Activated CD4-positive, alpha-beta T cell treated with anti-CD3 and anti-CD28 coated beads, Interleukin-2, amount 10 ng/mL, durations not matched to agents 24 days and 14 days (primary cell): ENCODE results near the gene TNP2. TPM values are rescaled to one million over a fixed set of nuclear protein-coding genes. Genes with fewer than 3 reads are reported as not detected.
"Not testable (repeated sequence)": the region's sequence is repeated elsewhere in the genome, so short reads cannot be mapped to it uniquely, and the experiment has no call there.

ENCODE experiments used
- DNase-seq: peaks from one replicate; pipeline ENCODE4 v3.0.0; 2022
- H3K27ac Mint-ChIP-seq: one replicate; pipeline ENCODE4 v1.8.0; 2022; ENCODE audit warnings: mild to moderate bottlenecking, mixed read lengths
- H3K27me3 Mint-ChIP-seq: one replicate; pipeline ENCODE4 v1.8.0; 2022; ENCODE audit warnings: mixed read lengths
- H3K36me3 Mint-ChIP-seq: one replicate; pipeline ENCODE4 v1.8.0; 2022; ENCODE audit warnings: low read depth, mild to moderate bottlenecking, mixed read lengths
- H3K4me1 Mint-ChIP-seq: one replicate; pipeline ENCODE4 v1.8.0; 2021; ENCODE audit warnings: mixed read lengths
- H3K4me3 Mint-ChIP-seq: one replicate; pipeline ENCODE4 v1.8.0; 2022; ENCODE audit warnings: mild to moderate bottlenecking, moderate library complexity, mixed read lengths
- H3K9me3 Mint-ChIP-seq: one replicate; pipeline ENCODE4 v1.8.0; 2021; ENCODE audit warnings: mixed read lengths
- intact Hi-C: fragments of 100-400 bp; cut with micrococcal nuclease; formaldehyde crosslinking; loops from one replicate; pipeline ENCODE4 v1.15.1; 2023
- total RNA-seq: library from RNA; stranded (reverse); gene quantifications from 2 replicates; pipeline ENCODE4 v1.2.3, GENCODE V29; 2022

The TNP2 gene
- total RNA-seq, 1 donor from 2014 or later = not detected

DNA sequence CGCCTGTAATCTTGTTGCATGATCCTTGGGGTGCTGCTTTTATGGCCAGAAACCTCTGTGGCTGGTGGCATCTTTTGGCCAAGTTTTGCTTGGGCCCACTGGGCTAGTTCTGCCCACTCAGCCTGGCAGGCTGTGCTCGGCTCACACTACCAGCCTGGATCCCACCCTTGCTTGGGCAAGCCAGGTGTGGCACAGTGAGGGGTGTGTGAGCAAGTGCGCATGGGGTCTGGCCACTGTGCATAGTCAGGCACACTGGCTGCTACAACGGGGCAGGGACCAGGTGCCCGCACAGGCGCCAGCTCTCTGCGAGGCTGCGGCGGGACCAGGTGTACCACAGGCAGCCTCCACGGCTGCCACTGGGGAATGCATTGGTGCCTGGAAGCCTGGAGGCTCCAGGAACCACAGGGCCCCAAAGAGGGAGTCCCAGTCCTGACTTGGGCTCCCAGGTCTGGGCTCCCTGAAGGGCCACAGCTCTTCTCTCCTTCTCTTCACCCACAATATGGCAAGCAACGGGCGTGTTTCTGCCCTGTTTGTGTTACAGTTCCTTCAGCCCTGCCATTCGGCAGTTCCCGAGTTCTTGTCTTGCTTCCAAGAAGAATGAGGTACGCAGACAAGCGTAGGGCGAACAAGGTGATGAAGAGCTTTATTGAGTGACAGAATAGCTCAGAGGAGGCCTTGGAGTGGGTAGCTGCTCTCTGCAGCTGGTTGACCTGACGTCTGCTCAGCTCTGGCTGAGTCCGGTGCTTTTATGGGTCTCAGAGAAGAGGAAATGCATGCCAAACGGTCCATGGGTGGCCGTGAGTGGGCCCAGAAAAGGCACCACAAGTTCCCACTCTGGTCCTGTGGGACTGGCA is 38.7 kb upstream of the TNP2 start:
- H3K27ac Mint-ChIP-seq = no peak overlapping the region
- no peaks in the 10 kb centered on the region for H3K36me3 Mint-ChIP-seq
- no peak overlapping the region for H3K4me3 Mint-ChIP-seq
- intact Hi-C loops = no loop called here
- DNase-seq = no peak
- no peaks in the 10 kb centered on the region for H3K27me3 Mint-ChIP-seq
- H3K4me1 Mint-ChIP-seq = peaks cover 36% of the 10 kb centered on the region
- H3K9me3 Mint-ChIP-seq = no peaks in the 10 kb centered on the region

DNA sequence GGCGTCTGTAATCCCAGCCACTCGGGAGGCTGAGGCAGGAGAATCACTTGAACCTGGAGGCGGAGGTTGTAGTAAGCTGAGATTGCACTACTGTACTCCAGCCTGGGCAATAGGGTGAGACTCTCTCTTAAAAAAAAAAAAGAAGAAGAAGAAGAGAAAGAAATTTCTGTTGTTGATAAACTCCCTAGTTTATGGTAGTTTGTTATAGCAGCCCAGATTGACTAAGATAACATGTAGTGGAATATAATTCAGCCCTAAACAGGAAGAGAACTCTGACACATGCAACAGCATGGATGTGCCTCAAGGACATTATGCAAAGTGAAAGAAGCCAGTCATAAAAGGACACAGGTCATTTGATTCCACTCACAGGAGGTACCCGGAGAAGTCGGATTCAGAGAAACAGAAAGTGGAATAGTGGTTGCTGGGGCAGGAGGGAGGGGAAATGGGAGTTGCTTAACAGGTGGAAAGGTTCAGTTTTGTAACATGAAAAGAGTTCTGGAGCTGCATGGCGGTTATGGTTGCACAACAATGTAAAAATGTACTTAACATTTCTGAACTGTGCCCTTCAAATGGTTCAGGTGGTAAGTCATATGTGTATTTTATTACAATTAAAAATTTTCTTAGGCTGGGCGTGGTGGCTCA is 38.0 kb upstream of the TNP2 start:
- H3K27me3 Mint-ChIP-seq = no peaks in the 10 kb centered on the region
- intact Hi-C loops = no loop called here
- peaks cover 29% of the 10 kb centered on the region for H3K4me1 Mint-ChIP-seq
- H3K27ac Mint-ChIP-seq = no peak overlapping the region
- no peak for DNase-seq
- H3K9me3 Mint-ChIP-seq = no peaks in the 10 kb centered on the region
- no peaks in the 10 kb centered on the region for H3K36me3 Mint-ChIP-seq
- no peak overlapping the region for H3K4me3 Mint-ChIP-seq

DNA sequence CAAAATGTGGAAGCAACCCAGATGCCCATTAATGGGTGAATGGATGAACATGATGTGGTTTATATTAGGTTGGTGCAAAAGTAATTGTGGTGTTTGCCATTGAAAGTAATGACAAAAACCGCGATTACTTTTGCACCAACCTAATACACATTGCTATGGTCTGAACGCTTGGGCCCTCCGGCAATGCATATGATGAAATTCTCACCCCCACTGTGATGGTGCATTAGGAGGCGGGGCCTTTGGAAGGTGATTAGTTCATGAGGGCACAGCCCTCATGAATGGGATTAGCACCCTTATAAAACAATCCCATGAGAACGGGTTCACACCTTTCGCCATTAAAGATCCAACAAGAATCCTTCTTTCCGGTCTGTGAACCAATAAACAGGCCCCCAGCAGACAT is 37.3 kb upstream of the TNP2 start:
- Mint-ChIP-seq H3K27me3 (no peaks in the 10 kb centered on the region), H3K36me3 (no peaks in the 10 kb centered on the region), H3K27ac (no peak overlapping the region), H3K9me3 (no peaks in the 10 kb centered on the region), H3K4me3 (no peak overlapping the region), H3K4me1 (peaks cover 26% of the 10 kb centered on the region)
- DNase-seq = no peak
- intact Hi-C loops = no loop called here

DNA sequence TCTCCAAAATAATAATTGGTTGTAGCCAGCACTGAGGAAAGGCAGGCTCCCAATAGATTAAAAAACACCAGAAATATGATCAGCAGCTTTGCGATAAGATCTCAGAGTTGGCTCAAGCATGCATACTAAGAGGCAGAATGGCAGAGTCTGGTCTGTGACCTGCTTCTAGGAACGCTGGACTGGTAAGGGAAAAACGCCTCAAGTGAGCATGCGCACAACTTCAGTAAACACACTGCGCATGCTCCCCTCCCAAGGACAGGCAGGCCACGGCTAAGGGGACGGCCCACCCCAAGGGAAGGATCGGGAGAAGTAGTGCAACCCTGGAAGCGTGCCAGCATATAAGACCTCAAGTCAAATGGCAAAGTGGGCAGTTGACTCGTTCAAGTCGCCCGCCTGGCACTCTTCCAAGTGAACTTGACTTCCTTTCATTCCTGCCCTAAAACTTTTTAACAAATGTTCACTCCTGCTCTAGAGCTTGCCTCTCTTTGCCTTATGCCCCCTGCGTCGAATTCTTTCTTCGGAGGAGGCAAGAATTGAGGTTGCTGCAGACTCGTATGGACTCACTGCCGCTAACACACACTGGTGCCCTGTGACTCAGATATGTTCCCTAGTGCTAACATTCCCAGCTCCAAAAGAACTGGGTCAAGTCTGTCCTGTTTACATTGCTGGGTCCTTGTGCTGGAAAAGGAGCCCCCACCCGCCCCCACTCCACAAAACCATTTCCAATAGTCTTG is 34.4 kb upstream of the TNP2 start:
- H3K27me3 Mint-ChIP-seq = no peaks in the 10 kb centered on the region
- H3K27ac Mint-ChIP-seq = no peak overlapping the region
- intact Hi-C loops = no loop called here
- H3K4me3 Mint-ChIP-seq = no peak overlapping the region
- H3K4me1 Mint-ChIP-seq = peaks cover 11% of the 10 kb centered on the region
- no peak for DNase-seq
- H3K36me3 Mint-ChIP-seq = no peaks in the 10 kb centered on the region
- no peaks in the 10 kb centered on the region for H3K9me3 Mint-ChIP-seq

DNA sequence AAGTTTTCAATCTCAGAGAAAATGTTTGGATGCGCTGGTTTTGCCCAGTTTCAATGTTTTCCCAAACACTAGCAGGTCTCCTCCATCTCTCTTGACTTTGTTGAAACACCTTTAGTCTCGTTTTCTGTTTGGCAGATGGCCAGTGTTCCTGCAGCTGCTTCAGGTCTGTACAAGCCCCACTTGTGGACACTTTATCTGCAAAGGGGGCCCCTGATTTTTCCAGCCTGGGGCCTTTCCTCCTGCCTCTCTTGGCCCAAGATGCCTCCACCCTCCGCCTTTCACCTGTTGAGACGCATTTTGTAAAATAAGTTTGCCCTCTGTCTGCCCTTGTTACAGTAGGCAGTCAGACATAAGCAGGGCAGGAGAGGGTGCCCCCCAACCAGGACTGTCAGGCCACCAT is 33.9 kb upstream of the TNP2 start:
- Mint-ChIP-seq H3K9me3 (no peaks in the 10 kb centered on the region), H3K4me1 (peaks cover 9% of the 10 kb centered on the region), H3K27me3 (no peaks in the 10 kb centered on the region), H3K4me3 (no peak overlapping the region), H3K27ac (no peak overlapping the region), H3K36me3 (no peaks in the 10 kb centered on the region)
- intact Hi-C loops = no loop called here
- no peak for DNase-seq

DNA sequence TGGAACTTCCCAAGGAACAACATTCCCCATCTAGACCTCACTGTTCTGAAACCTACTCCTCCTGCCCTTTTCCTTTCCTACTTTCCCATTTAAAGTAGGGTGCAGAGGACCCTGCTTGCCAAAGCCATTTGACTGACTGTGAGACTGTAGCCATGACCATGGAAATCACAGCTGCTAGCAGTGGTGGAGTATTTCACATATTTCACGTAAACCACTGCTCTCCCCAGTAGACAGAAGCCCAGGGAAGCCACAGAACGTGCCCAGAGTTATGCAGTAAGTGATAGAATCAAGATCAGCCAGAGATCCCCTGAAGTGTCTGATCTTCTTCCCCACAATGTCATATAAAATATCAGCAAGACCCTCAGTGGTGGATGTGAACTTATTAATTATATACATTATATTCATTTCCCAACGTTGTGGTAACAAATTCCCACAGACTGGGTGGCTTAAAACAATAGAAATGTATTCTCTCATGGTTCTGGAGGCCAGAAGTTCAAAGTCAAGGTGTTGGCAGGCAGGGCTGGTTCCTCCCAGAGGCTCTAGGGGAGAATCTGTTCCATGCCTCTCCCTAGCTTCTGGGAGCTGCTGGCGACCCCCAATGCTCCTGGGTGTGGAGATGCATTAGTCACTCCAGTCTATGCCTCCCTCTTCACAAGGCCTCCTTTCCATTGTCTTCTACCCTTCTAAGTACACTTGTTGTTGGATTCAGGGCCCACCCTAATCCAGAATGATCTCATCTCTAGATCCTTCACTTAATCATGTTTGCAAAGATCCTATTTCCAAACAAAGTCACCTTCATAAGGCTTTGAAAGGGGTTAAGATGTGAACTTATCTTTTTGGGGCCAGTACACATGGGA is 32.7 kb upstream of the TNP2 start:
- intact Hi-C loops = no loop called here
- H3K4me1 Mint-ChIP-seq = peaks cover 17% of the 10 kb centered on the region
- no peaks in the 10 kb centered on the region for H3K9me3 Mint-ChIP-seq
- DNase-seq = no peak
- H3K4me3 Mint-ChIP-seq = no peak overlapping the region
- H3K27ac Mint-ChIP-seq = peak overlapping the region; percentile 32
- H3K36me3 Mint-ChIP-seq = no peaks in the 10 kb centered on the region
- no peaks in the 10 kb centered on the region for H3K27me3 Mint-ChIP-seq

DNA sequence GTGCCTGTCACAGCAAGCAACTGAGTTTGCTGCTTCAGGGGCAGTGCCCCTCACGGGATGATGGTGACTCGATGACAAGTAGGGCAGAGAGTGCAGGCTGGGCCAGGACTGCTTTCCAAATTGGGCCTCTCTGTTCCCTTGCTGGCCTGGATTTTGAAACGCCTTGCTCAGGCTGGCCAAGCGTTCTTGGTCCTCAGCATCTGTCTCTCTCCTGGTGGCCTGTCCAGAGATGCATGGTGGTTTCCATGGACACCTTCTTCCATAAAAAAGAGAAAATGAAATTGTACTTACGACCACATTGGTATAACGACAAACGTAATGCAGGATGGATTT is 31.4 kb upstream of the TNP2 start:
- H3K4me1 Mint-ChIP-seq = peaks cover 22% of the 10 kb centered on the region
- H3K36me3 Mint-ChIP-seq = no peaks in the 10 kb centered on the region
- DNase-seq = no peak
- no peak overlapping the region for H3K27ac Mint-ChIP-seq
- intact Hi-C loops = no loop called here
- H3K9me3 Mint-ChIP-seq = no peaks in the 10 kb centered on the region
- H3K27me3 Mint-ChIP-seq = no peaks in the 10 kb centered on the region
- no peak overlapping the region for H3K4me3 Mint-ChIP-seq

DNA sequence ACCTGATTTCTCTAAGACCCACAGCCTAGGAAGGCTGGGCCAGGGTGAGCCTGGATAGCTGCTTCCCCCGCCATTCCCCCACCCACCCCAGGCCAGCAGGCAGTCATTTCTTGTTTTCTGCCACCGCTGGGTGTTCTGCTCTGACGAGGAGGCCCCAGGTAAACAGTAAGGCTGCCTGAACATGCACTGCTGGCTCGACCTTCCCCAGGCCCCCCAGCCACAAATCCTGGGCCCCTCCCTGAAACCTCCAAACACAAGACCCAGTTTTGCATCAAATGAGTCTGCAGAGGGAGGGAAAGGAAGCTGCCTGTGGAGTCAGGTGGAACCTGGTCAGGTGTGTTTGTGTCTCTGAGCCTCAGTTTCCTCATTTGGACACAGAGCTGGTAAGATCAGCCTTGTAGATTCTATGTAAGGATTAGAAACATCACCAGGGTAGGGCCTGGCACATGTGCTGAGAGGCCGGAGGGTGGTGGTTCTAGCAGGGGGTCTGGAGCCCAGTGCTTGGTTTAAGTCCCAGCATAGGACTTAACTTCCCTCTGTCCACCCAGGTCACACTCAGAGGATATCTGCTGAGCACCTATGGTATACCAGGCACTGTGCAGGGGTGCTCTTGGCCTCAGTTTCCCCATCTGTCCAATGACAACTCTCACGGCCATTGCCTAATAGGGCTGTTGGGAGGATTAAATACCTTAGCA is 30.9 kb upstream of the TNP2 start:
- no peak overlapping the region for H3K27ac Mint-ChIP-seq
- H3K4me3 Mint-ChIP-seq = no peak overlapping the region
- no peaks in the 10 kb centered on the region for H3K9me3 Mint-ChIP-seq
- no peak for DNase-seq
- no peaks in the 10 kb centered on the region for H3K36me3 Mint-ChIP-seq
- no peaks in the 10 kb centered on the region for H3K27me3 Mint-ChIP-seq
- peaks cover 25% of the 10 kb centered on the region for H3K4me1 Mint-ChIP-seq
- intact Hi-C loops = loop anchor here (5.0 kb wide), 1 partner anchor 38 kb away; no protein-coding TSS in a partner anchor

DNA sequence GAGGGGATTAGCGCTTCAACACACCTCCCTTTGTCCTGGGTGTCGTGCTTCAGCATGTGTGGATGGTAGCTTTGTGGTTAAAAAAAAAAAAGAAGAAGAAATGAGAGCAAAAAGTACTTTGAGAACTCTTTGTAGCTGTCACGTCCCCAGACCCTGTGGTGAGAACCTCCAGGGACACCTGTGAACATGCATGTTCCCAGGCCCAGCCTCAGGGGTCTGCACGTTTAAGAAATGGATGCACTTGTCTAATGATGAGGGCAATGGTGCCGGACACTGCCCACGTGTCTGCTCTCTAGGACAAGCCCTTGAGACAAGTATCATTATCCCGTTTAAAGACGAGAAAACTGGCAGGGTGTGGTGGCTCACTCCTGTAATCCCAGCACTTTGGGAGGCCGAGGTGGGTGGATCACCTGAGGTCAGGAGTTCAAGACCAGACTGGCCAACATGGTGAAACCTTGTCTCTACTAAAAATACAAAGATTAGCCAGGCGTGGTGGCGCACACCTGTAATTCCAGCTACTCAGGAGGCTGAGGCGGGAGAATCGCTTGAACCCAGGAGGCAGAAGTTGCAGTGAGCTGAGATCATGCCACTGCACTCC is 29.9 kb upstream of the TNP2 start:
- intact Hi-C loops = loop anchor here (5.0 kb wide), 1 partner anchor 37 kb away; no protein-coding TSS in a partner anchor
- H3K27me3 Mint-ChIP-seq, DNase-seq, H3K9me3 Mint-ChIP-seq, H3K36me3 Mint-ChIP-seq, H3K4me3 Mint-ChIP-seq, H3K27ac Mint-ChIP-seq: not testable (repeated sequence)
- H3K4me1 Mint-ChIP-seq = peaks cover 28% of the 10 kb centered on the region

DNA sequence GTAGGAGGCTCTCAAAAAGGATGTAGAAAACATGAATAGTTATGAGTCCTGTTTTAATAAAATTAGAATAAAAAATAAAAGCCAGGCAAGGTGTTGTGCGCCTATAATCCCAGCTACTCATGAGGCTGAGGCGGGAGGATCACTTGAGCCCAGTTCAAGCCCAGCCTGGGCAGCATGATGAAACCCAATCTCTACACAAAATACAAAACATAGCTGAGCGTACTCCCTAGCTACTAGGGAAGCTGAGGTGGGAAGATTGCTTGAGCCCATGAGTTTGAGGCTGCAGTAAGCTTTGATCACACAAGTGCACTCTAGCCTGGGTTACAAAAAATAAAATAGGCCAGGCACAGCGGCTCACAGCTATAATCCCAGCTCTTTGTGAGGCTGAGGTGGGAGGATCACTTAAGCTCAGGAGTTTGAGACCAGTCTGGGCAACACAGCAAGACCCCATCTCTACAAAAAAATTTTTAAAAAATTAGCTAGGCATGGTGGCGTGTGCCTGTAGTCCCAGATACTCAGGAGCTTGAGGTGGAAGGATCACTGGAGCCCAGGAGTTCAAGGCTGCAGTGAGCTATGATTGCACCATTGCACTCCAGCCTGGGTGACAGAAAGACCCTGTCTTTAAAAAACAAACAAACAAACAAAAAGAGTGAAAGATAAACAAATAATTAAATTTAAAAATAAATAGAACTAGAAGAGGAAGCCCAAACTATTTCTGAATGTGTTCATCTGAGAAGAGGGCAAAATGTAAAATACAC is 29.2 kb upstream of the TNP2 start:
- Mint-ChIP-seq H3K27me3 (peaks cover 2% of the 10 kb centered on the region), H3K4me1 (peaks cover 33% of the 10 kb centered on the region), H3K9me3 (no peaks in the 10 kb centered on the region), H3K4me3 (peak overlapping the region; percentile 63), H3K27ac (no peak overlapping the region), H3K36me3 (no peaks in the 10 kb centered on the region)
- intact Hi-C loops = loop anchor here (5.0 kb wide), 1 partner anchor 36 kb away; no protein-coding TSS in a partner anchor
- DNase-seq = no peak

DNA sequence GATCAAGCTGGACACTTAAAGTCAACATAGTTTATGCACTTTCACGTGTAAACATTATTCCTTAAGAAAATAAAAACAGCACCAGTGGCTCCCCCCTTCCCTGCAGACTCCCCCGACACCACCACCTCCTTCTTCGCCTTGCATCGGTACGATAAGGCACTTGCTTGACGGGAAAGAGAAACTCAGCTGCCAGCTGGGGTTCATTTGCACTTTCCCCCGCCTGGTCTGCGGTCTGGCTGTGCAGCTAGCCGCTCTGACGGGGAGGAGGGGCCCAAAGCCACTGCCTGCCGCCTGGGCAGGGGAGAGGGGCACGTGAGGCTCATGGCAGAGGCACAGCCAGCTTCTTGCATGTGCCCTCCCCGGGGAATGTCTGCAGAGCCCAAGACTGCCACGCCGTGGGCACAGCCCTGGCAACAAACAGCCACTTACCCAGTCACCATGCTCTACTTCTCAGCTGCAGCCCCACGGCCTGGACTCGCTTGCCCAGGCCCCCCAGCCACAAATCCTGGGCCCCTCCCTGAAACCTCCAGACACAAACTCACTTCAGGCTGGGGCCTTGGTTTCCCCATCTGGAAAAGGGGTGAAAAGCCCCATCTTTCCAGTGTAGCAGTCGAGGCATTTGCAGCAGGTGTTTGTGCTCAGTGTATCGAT is 28.5 kb upstream of the TNP2 start:
- peaks cover 35% of the 10 kb centered on the region for H3K4me1 Mint-ChIP-seq
- H3K27ac Mint-ChIP-seq = peak overlapping the region; percentile 66
- intact Hi-C loops = loop anchor here (5.0 kb wide), 1 partner anchor 35 kb away; no protein-coding TSS in a partner anchor
- H3K36me3 Mint-ChIP-seq = no peaks in the 10 kb centered on the region
- H3K27me3 Mint-ChIP-seq = peaks cover 2% of the 10 kb centered on the region
- H3K4me3 Mint-ChIP-seq = peak overlapping the region; percentile 63
- H3K9me3 Mint-ChIP-seq = no peaks in the 10 kb centered on the region
- DNase-seq = peak; percentile 92
